HuH-7.5 (cell line): ENCODE data around the gene BAZ2B.

Source experiments
- DNase-seq: peaks from one replicate; pipeline ENCODE4 v3.0.0; 2011; ENCODE audit warnings: low spot score

BAZ2B gene

DNA sequence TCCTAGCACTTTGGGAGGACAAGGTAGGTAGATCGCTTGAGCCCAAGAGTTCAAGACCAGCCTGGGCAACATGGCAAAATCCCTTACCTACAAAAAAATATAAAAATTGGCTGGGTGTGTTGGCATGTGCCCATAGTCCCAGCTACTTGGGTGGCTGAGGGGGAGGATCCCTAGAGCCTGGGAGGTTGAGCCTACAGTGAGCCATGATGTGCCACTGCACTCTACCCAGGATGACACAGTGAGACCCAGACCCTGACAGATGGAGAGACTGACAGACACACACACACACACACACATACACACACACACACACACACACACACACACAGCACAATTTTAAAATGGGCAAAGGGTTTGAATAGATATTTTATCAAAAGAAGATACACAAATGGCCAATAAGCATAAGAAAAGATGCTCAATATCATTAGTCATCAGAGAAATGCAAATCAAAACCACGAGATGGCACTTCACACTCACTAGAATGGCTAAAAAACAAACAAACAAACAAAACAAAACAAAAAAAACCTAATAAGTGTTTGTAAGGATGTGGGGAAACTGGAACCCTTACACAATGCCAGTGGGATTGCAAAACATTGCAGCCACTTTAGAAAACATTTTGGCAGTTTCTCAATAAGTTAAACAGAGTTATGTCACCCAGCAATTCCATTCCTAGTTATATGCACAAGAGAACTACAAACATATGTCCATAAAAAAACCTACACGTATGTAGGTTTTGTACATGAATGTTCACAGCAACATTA lies 42.3 kb downstream of the BAZ2B start:
- no peak for DNase-seq

DNA sequence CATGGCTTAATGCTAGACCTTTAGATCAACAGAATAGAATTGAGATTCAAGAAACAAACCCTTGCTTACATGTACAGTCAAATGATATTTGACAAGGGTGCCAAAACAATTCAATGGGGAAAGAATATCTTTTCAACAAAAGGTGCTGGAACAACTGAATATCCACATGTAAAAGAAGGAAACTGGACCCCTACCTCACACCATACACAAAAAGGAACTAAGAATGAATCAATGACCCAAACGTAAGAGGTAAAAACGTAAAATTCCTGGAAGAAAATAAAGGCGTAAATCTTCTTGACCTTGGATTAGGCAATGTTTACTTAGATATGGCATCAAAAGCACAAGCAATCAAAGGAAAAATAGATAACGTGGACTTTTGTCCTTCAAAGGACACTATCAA lies 43.1 kb downstream of the BAZ2B start:
- no peak for DNase-seq

DNA sequence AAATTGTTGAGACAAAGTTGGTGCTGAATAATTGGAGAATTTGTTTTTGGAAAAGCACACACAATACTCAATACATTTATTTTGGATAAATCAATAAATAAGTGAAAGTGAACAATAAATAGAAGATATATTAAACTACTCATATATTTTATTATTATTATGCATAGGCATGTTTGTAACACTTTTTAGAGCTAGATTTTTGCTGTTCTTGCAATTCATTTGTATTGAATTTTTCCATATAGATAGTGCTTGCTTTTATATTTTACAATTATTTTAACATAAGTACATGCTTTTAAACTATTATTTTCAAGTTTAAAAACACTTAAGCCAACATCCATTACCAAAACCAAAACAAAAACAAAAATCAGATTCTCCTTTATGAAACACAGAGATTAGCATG lies 43.9 kb downstream of the BAZ2B start:
- no peak for DNase-seq

DNA sequence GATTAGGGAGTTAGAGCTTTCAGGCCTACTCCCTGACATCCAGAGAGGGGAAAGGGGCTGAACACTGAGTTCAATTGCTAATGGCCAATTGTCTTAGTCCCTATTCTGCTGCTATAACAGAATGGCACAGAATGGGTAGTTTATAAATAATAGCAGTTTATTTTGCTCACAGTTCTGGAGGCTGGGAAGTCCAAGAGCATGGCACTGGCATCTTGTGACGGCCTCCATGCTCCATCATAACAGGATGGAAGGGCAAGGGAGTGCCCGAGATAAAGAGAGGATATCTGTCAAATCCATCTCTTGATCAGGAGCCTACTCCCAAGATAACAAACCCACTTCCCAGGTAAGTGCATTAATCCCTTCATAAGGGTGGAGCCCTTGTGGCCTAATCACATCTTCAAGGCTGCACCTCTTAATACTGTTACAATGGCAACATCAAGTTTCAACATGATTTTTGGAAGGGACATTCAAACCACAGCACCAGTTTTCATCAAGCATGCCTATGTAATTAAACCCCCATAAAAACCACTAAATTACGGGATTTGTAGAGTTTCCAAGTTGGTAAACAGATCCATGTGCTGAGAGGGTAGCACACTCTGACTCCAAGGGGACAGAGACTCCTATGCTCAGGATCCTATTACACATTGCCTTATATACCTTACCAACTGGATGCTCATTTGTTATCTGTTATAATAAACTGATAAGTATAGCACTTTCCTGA lies 44.6 kb downstream of the BAZ2B start:
- no peak for DNase-seq

DNA sequence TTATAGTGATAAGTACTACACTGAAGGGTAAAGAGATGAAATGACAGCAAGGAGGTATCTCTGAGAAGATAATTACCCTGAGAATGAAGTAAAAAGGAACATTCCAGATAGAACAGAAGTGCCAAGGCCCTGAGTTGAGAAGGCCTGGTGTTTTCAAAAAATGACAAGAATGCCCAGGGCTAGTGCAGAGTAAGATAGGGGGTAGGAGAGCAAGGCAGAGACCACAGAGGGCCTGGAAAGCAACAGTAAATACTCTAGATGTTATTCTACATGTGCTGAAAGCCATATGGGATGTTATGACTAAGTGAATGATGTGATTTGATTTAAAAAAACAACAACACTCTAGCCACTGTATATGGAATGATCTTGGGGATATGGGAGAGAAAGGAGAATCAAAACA lies 52.3 kb downstream of the BAZ2B start:
- DNase-seq: no peak

DNA sequence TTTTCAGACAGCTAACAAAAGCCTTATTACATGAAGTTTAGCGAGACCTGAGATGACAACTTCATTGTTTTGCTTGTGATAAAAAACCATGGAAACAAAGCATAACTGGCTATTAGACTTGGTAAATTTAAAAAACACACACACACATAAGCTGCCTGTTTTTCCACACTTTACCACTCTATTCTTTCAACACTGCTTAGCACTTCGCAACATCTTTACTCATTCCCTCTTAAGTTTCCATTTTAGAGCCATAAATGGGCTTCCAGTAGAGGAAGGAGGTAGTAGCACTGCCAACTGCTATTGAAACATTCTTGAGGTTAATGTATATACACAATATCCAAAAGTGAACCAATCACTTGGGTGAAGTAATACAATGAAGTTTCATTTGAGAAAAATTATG lies 54.1 kb downstream of the BAZ2B start:
- DNase-seq: no peak

DNA sequence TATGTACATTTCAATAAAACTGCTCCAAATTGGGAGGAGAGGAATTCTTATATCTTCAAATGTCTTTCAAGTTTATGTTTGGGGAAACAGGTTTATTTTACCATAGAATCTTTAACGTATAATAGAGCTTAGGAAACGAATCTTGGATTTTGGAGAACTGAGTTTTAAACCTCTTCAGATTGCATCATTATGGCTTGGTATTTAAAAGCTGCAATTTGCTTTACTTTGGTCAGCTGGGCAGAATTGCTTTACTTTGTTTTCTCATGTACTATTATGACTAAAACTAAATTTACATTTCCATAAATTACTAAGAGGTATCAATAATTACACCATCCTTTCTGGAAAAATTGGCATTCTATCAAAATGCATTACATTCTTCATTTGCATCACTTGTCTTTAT lies 54.6 kb downstream of the BAZ2B start:
- DNase-seq: no peak

DNA sequence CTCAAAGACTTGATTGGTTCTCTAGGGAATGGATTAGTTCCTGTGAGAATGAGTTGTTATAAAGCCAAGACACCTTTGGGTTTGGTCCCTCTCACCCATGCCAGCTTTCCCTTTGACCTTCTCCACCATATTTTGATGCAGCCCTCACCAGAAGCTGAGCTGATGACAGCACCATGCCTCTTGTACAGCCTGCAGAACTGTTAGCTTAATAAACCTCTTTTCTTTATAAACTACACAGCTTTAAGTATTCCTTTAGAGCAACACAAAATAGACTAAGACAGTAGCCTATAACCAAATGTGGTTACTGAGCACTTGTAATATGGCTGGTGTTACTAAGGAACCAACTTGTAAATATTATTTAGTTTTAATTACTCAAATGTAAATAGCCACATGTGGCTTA lies 55.1 kb downstream of the BAZ2B start:
- DNase-seq: no peak

DNA sequence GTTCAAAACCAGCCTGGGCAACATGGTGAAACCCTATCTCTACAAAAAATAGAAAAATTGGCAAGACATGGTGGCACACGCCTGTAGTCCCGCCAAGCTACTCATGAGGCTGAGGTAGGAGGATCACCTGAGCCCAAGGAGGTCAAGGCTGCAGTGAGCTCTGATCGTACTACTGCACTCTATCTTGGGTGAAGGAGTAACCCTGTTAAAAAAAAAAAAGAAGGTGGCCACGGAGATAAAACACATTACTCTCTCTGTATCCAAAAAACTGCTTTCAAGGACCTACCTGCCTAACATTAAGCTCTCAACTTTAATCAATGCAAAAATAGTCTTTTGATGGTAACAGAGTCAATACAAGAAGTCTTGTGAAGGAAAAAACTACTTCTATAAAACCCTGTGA lies 57.3 kb downstream of the BAZ2B start:
- DNase-seq: no peak

DNA sequence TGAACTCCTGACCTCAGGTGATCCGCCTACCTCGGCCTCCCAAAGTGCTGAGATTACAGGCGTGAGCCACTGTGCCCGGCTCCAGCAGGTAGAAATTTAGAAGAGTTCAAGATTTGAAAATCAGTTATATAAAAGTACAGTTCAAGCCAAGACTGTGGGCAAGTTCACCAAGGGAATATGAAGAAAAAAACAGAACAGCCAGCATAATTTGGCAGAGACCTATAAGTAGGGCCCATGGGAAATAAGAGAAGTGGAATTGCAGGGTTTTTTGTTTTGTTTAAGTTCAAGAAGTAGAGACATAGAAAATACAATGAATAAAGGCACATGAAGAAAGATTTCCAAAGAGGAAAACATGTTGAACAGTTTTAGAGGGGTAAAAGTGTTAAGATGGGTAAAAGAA lies 57.9 kb downstream of the BAZ2B start:
- no peak for DNase-seq

DNA sequence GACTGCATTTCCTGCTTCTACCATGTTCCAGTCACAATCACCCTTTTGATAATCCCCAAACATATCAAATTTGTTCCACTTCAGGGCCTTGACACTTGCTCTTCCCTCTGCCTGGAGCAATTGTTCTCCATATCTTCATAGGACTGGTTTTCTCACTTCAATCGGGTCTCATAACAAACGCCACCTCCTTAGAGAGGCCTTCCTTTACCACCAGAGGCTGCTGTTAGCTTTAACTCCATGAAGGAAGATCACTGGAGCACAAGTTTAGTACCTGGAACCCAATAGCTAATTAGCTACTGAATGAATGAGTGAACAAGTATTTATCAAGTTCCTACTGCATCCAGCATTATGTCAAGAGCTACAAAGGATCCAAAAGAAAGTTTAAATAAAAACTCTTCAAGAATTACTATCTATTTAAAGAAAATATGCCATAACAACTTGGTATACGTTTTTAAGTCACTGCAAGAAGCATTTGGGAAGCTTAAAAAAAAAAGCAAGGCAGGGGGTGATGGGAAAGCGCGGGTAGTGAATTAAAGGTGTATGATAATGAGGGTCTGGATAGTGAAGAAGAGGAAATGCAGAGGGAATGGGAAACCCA lies 58.8 kb downstream of the BAZ2B start:
- DNase-seq: no peak

DNA sequence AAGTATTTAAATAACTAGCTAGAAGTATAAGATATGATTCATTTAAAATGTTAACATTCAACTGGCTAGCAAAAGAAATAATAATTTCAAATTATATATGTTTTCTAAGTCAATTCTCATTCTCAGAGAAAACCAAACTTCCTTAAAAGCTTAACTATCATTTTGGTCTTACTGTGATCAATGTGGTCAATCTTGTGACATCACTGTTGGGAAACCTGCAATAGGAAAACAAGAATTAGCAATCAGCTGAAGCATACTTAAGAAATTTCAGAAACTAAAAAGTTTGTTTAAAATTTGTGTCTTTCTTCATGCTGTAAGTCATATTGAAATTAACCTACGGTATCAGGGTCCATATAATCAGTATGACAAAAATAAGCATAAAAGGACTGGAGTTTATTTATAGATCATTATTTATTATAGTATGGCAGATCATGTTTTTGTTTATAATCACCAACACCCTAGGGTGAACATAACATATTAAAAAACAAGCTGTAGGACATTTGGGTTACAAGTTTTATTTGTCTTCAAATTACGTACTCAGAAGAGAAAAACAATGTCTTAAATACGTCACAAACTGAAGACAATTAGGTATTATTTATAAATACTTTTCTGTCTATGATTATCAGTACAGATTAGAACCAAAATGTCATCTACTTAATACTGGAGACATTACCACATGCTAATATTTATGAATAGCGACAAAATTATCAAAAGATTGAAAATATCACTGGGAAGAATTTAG lies 60.5 kb downstream of the BAZ2B start:
- DNase-seq: no peak

DNA sequence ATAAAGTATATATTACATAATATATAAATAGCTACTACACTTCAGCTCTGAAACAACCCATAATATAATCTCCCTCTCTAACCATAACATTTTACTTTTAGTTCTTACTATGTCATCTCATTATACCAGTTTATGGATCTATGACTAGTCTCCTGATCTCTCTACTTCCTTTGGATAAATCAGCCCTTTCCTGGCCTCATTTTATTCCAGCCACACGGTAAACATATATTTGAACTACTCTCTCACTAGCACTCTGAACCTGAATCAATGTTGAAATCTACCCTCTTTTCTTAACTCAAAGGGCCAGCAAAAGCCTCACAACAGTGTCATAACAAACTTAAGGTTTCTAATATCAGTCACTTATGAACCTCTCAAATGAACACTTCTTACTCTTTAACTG lies 62.6 kb downstream of the BAZ2B start:
- DNase-seq: no peak

DNA sequence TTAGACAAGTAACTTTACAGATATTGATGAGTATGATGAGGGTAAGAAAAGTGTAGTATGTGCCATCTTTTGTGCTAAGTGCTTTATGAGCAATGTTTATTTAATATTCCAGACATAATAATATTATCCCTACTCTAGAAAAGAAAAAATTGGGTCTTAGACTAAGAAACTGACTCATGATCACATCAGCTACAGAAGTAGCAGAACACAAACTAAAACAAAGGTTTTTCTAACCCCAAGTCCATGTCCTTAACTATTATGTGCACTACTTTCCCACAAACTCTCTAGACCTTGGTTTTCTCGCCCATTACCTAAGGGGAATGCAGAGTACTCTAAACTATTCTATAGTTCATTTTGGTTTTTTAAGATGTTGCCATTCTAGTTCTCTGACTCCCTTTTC lies 64.5 kb downstream of the BAZ2B start:
- DNase-seq: no peak

DNA sequence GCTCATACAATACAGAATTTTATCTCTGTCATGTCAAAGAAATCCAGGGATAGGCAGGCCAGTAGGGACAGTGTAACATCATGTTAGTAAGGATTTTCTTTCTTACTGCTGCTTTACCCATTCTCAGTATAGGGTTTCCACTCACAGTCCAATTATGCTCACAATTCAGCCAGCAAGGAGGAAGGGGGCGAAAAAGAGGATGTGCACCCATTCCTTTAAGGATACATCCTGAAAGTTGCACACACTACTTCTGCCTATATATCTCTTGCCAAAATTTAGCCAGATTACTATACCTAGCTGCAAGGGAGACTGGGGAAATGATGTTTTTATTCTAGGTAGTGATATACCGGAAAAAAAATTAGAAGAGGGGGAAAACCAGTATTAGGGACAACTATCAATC lies 66.1 kb downstream of the BAZ2B start:
- no peak for DNase-seq

DNA sequence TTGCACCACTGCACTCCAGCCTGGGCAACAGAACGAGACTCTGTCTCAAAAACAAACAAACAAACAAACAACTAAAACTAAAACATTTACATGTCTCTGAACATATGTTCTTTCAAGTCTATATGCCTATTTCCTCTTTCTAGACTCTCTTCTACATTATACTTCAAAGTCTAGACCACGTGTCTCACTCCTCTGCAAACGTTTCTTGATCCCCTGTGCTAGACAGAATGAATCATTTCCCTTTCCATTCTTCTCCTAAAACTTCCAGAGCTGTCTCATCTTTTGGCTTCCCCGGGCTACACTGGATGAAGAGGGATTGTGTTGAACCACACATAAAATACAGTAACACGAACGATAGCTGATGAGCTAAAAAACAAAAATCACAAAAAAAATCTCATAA lies 67.1 kb downstream of the BAZ2B start:
- no peak for DNase-seq

DNA sequence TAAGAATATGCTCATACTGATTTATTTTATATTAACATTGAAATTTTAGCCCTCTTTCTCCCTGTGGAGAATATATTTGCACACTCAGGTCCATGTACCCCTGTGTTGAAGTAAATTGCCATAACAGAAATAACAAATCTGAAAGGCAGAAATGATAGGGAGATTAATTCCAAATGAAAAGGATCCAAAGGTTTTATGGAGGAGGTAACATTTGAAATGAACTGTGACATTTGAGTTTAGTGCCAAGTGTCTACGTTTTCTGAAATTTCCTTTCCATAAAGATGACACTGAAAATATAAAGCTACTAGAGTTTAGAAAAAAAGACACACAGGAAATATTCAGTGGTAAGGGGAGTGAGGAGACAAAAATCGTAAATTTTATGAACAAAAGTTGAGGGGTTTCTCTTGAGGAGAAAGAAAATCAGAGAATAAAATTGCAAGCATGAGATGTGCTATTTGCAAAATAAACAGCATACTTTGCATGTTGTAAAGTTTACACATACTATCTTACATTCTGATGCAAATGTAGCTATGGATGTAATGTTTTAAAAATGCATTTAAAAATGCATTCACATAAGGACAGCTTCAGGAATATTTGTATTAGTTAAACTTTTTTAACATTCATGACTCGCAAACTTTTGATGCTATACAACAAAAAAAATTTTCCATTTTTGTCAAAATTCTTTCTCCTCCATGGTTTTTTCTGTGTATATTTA lies 69.5 kb downstream of the BAZ2B start:
- DNase-seq: no peak

DNA sequence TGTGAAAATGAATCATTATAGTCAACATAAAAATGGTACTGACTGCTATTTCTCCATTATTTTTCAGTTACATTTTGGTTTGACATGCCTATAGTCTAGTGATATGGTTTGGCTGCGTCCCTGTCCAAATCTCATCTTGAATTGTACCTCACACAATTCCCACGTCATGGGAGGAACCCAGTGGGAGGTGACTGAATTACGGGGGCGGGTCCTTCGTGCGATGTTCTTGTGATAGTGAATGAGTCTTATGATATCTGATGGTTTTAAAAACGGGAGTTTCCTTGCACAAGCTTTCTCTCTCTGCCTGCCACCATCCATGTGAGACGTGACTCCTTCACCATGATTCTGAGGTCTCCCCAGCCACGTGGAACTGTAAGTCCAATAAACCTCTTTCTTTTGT lies 70.3 kb downstream of the BAZ2B start:
- DNase-seq: no peak

DNA sequence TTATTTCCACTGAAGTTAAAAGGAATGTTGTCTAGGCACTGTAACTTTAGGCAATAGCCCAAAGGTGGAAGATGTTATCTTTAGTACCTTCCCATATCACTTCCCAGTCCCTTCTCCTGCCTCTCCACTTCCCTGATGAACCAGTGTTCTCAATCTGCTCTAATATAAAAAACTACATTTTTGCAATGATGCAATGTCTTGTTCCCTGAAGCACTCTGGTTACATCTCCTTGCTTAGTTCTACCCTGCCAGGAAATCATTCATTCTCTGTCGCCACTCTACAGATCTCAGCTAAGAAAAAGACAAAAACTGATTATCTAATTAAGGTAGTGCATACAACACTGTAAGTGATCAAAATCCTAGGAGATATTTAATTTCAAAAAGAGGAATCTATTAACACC lies 71.3 kb downstream of the BAZ2B start:
- DNase-seq: no peak

DNA sequence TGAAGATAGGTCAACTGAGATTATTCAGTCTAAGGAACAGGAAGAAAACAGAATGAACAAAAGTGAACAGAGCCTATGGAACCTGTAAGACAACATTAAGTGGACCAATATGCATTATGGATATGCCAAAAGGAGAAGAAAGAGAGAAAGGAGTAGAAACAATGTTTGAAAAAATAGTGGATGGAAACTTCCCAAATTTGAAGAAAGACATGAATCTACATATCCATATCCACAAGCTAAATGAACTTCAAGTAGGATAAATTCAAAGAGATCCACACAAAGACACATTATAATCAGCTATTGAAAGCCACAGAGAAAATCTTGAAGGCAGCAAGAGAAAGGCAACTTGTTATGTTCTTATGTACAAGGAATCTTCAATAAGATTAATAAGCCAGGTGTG lies 74.2 kb downstream of the BAZ2B start:
- DNase-seq: no peak

DNA sequence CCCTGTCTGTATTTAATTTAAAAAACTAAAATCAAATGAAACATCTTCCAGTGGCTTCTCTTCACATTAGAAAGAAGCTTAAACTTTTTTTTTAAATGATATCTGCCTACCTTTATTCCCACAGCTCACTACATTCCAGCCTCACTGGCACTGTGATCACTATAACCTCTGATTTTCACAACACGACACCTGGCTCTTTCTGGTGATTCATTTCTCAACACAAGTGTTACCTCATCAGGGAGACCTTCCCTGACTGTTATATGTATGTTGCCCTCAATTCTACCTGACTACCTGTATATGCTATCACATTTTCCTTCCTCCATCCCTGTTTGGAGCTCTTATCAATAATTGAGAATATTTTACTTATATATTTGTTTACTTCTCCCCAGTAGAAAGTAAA lies 76.6 kb downstream of the BAZ2B start:
- no peak for DNase-seq

DNA sequence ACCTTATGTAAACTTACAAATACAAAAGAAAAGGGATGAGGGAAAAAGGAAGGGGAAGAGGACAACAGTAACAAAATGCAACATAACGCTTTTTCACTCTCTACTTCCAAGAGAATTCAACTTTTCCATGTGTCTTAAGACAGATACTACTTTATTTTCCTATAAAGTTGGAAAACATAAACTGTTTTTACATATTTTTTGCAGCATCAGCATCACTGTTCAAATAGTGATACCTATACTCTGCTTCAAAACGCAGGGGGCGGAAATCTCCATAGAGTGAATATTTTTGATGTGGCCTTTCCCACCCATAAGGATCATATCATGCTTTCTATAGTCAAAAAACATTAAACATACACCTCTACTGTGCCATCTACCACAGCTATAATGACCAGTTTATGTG lies 77.5 kb downstream of the BAZ2B start:
- DNase-seq: no peak
